K562 (cell line): ENCODE data around the gene SRGN. TPM values are rescaled to one million over a fixed set of nuclear protein-coding genes. Genes with fewer than 3 reads are reported as not detected.

ENCODE experiments used
- ZNF134 ChIP-seq: fragments of 250-450 bp; sonication (Bioruptor Pico); conservative IDR thresholded peaks from 2 replicates; pipeline ENCODE4 v1.4.0; 2020
- ZNF668 ChIP-seq: fragments of 250-450 bp; sonication (Bioruptor Pico); IDR thresholded peaks from 2 replicates; pipeline ENCODE4 v1.8.0; 2022; ENCODE audit warnings: mild to moderate bottlenecking, inconsistent platforms
- polyA plus RNA-seq, 8 experiments: library from polyadenylated mRNA; depleted of rRNA in 4 of 8; stranded (reverse) in 5 of 8; unstranded in 3 of 8; fragments of >200 nt; fragmentation: Nextera tagmentation in 2 of 8; fragmentation: Illumina TruSeq in 1 of 8; extraction: Ambion mirVana in 2 of 8; extraction: Trizol in 1 of 8; gene quantifications; 2 replicates each; pipeline versions ENCODE4 v1.2.1 to v1.2.3, GENCODE V29; 2011 to 2014; ENCODE audit warnings: inconsistent platforms in 1 of 8, missing spikeins in 1 of 8
- total RNA-seq, 7 experiments: library from RNA; depleted of rRNA in 6 of 7; stranded (reverse); fragments of >200 nt in 6 of 7; fragmentation: Illumina TruSeq in 2 of 7; extraction: Trizol in 2 of 7; gene quantifications; 2 replicates each; pipeline versions ENCODE4 v1.2.1 to v1.2.3, GENCODE V29; 2011 to 2021; ENCODE audit warnings: low replicate concordance in 1 of 7
- TF ChIP-seq, protein P1 (sequence below), 2 experiments: fragments of 450-650 bp; IDR thresholded peaks; 2 replicates each; pipeline ENCODE4 v1.6.1; 2016; ENCODE audit warnings: mild to moderate bottlenecking in 2 of 2, borderline replicate concordance in 1 of 2, low read depth in 1 of 2, moderate library complexity in 1 of 2
- TF ChIP-seq, protein P2 (sequence below), 2 experiments: fragments of 450-650 bp; formaldehyde crosslinking in 1 of 2; IDR thresholded peaks; 2 replicates each; pipeline versions ENCODE4 v1.4.0 to v1.6.1; 2014 to 2020; ENCODE audit warnings: mild to moderate bottlenecking in 2 of 2, borderline replicate concordance in 1 of 2, low read depth in 1 of 2
- TF ChIP-seq, protein P3 (sequence below), 3 experiments: fragments of 200-800 bp in 1 of 3; sonication (Bioruptor generic) in 1 of 3; sonication (generic) in 1 of 3; formaldehyde crosslinking in 1 of 3; IDR thresholded peaks; 2 replicates each; pipeline versions ENCODE4 v1.6.1 to v1.8.0; 2016 to 2022; ENCODE audit warnings: mild to moderate bottlenecking in 2 of 3, missing compliant biosample characterization in 2 of 3, missing genetic modification characterization in 2 of 3, missing genetic modification reagents in 1 of 3

SRGN gene
- total and polyA plus RNA-seq, 9 of the 15 experiments (the other 6 are each of a cell fraction or from before 2014, with no cell fraction given), result 136 to 304 (median 180) TPM

DNA sequence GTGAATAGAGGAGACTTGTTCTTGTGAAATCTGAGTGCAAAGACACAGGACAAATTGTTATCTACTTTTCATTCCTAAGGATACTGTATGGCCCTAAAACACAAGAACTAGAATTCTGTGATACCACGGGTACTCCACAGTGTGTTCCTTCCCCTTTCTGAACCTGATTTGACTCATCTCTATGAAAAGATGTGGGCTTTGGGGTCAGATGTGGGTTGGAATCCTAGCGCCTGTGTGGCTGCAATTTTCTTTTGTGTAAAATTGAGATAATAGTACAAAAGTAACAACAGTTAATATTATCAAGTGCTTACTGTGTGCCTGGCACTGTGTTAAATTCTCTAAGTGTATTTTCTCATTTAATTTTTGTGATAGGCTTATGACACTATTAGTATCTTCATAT, 8.1 kb downstream of the SRGN start (continued):
- TF ChIP-seq, protein P1, sequence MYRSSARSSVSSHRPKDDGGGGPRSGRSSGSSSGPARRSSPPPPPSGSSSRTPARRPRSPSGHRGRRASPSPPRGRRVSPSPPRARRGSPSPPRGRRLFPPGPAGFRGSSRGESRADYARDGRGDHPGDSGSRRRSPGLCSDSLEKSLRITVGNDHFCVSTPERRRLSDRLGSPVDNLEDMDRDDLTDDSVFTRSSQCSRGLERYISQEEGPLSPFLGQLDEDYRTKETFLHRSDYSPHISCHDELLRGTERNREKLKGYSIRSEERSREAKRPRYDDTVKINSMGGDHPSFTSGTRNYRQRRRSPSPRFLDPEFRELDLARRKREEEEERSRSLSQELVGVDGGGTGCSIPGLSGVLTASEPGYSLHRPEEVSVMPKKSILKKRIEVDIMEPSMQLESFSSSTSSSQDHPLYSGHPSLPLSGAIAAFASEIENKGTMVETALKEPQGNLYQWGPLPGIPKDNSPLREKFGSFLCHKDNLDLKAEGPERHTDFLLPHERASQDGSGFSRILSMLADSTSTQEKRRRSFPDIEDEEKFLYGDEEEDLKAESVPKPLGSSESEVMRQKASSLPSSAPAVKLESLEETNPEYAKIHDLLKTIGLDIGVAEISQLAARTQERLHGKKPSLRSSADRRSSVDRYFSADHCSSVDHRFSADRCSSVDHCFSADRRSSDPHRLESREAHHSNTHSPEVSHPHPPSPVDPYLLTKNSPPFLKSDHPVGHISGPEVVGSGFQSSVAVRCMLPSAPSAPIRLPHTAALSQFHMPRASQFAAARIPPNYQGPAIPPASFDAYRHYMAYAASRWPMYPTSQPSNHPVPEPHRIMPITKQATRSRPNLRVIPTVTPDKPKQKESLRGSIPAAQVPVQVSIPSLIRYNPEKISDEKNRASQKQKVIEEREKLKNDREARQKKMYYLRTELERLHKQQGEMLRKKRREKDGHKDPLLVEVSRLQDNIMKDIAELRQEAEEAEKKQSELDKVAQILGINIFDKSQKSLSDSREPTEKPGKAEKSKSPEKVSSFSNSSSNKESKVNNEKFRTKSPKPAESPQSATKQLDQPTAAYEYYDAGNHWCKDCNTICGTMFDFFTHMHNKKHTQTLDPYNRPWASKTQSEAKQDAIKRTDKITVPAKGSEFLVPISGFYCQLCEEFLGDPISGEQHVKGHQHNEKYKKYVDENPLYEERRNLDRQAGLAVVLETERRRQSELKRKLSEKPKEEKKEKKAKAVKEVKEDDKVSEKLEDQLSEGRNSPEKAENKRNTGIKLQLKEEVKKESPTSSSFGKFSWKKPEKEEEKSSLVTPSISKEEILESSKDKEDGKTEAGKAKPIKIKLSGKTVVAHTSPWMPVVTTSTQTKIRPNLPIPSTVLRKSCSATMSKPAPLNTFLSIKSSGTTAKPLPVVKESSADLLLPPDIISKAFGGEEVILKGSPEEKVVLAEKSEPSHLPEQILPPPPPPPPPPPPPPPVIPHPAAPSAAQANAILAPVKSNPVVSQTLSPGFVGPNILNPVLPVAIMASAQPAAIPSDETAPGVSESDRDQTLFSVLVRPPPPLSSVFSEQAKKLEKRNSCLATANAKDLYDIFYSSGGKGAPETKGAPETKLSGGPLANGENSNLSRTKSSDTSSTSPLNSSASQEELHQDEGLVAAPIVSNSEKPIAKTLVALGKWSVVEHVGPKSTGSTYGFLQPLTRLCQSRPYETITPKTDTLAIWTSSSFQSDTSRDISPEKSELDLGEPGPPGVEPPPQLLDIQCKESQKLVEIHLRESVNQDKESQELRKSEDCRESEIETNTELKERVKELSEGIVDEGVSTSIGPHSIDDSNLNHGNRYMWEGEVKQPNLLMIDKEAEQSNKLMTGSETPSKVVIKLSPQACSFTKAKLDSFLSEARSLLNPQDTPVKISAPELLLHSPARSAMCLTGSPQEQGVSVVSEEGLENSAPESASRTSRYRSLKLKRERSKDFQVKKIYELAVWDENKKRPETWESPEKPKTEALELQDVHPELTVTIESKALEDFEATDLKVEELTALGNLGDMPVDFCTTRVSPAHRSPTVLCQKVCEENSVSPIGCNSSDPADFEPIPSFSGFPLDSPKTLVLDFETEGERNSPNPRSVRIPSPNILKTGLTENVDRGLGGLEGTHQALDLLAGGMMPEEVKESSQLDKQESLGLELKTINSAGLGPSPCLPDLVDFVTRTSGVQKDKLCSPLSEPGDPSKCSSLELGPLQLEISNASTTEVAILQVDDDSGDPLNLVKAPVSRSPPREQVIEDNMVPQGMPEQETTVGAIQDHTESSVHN (IDR thresholded peaks at IDR 0.05; ENCODE audit: borderline replicate concordance in 1 of 2, low read depth in 1 of 2), result no peak
- TF ChIP-seq, protein P2, sequence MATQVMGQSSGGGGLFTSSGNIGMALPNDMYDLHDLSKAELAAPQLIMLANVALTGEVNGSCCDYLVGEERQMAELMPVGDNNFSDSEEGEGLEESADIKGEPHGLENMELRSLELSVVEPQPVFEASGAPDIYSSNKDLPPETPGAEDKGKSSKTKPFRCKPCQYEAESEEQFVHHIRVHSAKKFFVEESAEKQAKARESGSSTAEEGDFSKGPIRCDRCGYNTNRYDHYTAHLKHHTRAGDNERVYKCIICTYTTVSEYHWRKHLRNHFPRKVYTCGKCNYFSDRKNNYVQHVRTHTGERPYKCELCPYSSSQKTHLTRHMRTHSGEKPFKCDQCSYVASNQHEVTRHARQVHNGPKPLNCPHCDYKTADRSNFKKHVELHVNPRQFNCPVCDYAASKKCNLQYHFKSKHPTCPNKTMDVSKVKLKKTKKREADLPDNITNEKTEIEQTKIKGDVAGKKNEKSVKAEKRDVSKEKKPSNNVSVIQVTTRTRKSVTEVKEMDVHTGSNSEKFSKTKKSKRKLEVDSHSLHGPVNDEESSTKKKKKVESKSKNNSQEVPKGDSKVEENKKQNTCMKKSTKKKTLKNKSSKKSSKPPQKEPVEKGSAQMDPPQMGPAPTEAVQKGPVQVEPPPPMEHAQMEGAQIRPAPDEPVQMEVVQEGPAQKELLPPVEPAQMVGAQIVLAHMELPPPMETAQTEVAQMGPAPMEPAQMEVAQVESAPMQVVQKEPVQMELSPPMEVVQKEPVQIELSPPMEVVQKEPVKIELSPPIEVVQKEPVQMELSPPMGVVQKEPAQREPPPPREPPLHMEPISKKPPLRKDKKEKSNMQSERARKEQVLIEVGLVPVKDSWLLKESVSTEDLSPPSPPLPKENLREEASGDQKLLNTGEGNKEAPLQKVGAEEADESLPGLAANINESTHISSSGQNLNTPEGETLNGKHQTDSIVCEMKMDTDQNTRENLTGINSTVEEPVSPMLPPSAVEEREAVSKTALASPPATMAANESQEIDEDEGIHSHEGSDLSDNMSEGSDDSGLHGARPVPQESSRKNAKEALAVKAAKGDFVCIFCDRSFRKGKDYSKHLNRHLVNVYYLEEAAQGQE (IDR thresholded peaks at IDR 0.05; ENCODE audit: borderline replicate concordance), result no peak
- TF ChIP-seq, protein P2 (CRISPR knock-in tag; IDR thresholded peaks at IDR 0.05; ENCODE audit: low read depth), result no peak
- TF ChIP-seq, protein P3, sequence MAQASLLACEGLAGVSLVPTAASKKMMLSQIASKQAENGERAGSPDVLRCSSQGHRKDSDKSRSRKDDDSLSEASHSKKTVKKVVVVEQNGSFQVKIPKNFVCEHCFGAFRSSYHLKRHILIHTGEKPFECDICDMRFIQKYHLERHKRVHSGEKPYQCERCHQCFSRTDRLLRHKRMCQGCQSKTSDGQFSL (CRISPR knock-in tag; IDR thresholded peaks at IDR 0.05), result no peak
- TF ChIP-seq, protein P3 (tag; IDR thresholded peaks at IDR 0.05), result no peak
- TF ChIP-seq ZNF668 (CRISPR knock-in tag) (no peak), ZNF134 (CRISPR knock-in tag) (no peak)
